GM18870 (cell line): ENCODE results near the gene SBF2.
"Not testable (repeated sequence)": the region's sequence is repeated elsewhere in the genome, so short reads cannot be mapped to it uniquely, and the experiment has no call there.

ENCODE experiments used
- ATAC-seq: cut with Tn5 transposase; IDR thresholded peaks from one replicate; pipeline ENCODE4 v1.9.1; 2021; ENCODE audit warnings: moderate library complexity; ENCODE audit not compliant: unreplicated experiment

The SBF2 gene

DNA sequence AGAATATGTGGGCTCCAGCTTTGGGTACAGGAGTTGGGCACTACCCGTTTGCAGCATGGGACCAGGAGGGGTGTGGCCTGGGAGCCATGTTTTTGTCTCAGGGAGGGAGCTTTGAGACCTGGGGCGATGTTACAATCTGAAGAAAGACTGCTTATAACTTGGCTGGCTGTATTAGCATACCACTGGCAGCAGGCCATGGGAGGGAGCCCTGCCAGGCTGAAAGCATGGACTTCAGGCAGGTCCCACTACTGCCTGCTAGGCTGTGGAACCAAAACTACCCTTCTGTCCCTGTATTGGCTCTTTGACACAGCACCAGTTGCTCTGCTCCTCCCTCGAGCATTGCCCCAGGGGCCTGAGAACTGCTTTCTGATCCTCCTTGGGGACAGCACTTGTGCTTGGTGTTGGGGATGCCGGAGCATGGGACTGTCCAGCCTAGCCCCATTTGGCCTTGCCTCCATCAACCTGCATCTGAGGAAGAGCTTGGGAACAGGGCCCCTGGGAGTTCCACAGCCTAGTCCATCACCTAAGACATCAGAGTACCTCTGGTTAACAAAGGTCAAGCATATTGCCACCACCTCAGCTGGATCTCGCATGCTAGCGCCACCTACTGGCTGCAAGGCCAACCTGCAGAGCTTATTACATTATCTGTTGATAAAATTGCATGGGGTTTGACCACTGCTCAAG, 217.4 kb downstream of the SBF2 start:
- ATAC-seq: no peak

DNA sequence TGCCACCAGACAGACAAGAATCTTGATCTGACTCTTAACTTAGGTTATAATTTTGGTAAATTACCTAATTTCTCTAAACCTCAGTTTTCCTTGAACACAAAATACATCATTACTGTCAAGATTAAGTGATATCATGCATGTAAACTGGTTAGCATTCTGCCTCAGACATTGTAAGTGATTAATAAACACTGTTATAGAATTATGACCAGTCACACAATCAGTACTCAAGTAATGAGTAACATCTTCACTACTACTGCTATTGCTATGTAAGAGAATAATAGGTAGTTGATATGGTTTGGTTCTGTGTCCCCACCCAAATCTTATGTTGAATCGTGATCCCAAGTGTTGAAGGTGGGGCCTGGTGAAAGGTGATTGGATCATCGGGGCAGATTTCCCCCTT, 218.9 kb downstream of the SBF2 start:
- no peak for ATAC-seq

- ATAC-seq: no peak
Observed at GRCh38 chr11:10072841-10073240, 221.2 kb downstream of the SBF2 start.

GRCh38 chr11:10072142-10072541, 221.9 kb downstream of the SBF2 start:
- ATAC-seq: no peak

DNA sequence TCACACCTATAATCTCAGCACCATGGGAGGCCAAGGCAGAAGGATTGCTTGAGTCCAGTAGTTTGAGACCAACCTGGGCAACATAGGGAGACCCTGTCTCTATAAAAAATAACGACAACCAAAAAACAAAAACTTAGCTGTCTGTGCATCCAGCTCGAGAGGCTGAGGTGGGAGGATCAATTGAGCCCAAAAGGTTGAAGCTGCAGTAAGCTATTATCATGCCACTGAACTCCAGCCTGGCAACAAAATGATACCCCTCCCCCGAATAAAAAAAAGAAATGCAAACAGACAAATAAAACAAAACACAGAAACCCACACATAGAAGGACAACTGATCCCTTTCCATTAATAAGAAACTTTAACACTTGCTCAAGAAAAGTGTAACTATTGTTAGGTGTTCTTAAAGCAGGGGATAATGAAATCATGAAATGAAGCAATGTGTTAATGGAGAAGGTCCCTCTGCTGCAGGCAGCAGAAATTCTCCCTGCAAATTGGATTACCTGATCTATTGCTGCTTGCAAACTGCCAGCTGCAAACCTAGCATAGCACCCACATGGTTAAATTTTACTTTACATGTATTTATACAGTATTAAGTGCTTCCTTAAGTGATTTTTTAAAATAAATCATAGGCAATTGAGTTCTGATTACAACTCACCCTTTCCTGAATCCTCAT, 226.3 kb downstream of the SBF2 start:
- ATAC-seq: no peak

DNA sequence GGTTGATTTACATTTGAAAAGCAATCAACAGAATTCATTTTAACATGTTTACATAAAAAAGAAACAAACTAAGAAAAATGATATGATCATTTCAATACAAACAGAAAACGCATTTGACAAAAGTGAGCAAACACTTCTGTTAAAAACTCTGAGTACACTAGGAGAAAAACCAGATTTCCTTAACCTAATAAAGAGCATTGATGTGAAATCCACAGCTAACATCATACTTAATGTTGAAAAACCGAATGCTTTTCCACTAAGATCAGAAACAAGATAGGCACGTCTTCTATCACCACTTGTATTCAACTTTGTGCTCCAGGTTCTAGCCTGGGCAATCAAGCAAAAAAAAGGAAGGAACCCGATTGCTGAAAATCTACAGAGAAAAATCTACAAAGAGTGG, 227.6 kb downstream of the SBF2 start:
- ATAC-seq: no peak

- ATAC-seq: no peak
Observed at GRCh38 chr11:10064828-10065227, 229.2 kb downstream of the SBF2 start.

DNA sequence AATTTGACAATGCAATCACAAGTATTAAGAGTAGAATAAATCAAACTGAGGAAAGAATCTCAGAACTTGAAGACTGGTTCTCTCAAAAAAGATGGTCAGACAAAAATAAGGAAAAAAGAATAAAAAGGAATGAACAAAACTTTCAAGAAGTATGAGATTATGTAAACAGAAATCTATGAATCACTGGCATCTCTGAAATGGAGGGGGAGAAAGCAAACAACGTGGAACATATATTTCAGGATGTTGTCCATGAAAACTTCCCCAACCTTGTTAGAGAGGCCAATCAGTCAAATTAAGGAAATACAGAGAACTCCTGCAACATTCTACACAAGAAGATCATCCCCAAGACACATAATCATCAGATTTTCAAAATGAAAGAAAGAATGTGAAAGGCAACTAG, 235.7 kb downstream of the SBF2 start:
- no peak for ATAC-seq

- no peak for ATAC-seq
Observed at GRCh38 chr11:10051868-10052586, 242.0 kb downstream of the SBF2 start.

DNA sequence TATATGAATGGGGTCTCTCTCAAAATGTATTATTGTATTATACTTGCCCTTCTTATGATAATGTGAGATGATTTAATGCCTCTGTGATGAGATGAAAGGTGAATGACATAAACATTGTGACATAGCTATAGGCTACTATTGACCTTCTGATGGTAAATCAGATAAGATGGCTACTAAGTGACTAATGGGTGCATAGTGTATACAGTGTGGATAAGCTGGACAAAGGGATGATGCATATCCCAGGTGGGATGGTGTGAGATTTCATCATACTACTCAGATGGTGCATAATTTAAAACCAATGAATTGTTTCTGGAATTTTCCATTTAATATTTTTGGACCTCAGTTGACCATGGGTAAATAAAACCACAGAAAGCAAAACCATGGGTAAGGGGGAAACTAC, 243.5 kb downstream of the SBF2 start:
- ATAC-seq: no peak

DNA sequence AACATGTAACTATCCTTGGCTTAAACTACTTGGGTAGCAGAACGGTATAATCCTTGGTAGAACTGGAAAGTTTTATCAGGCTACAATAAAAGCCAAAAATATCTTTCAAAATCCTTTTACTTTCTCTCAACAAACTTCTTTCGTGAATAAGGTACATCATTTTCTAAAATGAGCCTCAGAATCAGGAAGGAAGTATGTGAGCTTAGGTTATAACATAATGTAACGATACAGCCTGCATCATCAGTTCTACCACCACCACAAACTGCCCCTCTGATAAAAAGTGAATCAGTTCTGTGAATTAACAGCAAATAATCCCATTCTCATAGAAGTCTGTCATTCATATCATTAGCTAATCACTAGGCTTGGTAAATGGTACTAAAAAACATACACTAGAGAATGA, 244.3 kb downstream of the SBF2 start:
- no peak for ATAC-seq

DNA sequence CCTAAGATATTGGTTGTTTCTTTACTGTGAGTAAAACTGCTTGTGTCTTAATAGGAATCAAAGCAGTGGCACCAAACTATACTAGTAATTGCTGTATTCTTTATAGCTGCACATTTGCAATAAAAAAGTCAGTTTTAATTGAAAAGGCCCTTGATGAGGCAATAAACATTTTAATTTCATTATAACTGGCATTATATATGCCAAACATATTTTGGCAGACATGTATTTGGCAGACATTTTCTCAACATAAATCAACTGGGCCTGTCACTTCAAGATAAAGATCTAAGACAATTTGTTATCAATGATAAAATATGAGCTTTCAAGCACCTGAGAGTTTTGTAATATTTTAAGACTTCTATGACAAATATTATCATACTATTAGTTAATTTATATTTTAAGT, 245.7 kb downstream of the SBF2 start:
- ATAC-seq: no peak

DNA sequence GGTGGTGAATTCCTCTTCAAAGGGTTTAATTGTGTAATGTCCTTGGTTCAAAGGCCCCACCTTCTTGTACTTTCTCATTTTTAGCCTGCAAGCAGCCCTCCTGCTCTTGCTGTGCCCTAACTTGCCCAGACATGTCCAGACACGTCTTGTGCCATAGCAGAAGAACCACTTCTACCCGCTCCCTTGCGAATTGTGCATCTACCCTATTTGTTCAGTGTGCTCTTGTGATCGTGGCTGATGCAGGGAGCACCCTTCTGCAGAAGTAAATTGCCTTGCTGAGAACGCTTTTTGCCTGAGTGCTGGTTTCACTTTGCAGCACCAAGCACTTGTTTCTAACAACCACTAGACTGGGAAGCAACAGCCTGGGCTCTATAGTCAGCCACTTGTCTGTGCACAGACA, 249.4 kb downstream of the SBF2 start:
- no peak for ATAC-seq

- no peak for ATAC-seq
Observed at GRCh38 chr11:10042699-10043098, 251.3 kb downstream of the SBF2 start.

DNA sequence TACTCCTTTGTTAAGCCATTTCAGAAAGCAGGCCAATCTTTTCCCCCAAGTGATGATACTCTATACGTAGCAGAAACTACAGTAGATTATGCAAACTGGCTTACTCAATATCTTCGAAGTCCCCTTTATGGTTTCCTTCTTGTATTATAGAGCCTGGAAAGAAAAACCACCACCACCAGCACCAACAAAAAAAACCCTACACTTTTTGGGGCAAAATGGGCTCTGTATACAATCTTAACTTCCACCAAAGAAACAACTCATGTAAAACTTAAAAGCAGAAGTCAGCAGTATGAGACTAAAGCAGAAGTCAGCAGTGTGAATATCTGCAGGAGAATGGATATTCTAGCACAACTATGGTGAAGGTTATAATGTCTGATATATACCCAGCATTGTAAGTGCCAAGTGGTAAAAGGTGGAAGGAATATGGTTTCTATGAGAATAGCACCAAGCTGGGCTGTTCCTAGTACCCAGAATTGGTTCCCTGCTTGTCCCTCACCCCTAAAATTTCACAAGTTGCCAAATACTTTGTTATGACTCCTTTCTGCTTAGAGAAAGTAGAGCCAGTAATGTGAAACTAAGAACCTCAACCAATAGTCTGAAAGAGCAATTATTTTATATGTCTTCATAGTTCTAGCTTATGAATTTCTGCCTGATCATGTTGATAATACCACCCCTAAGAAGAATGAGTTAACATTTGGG, 252.1 kb downstream of the SBF2 start:
- no peak for ATAC-seq

GRCh38 chr11:10041332-10041731, 252.7 kb downstream of the SBF2 start:
- no peak for ATAC-seq

DNA sequence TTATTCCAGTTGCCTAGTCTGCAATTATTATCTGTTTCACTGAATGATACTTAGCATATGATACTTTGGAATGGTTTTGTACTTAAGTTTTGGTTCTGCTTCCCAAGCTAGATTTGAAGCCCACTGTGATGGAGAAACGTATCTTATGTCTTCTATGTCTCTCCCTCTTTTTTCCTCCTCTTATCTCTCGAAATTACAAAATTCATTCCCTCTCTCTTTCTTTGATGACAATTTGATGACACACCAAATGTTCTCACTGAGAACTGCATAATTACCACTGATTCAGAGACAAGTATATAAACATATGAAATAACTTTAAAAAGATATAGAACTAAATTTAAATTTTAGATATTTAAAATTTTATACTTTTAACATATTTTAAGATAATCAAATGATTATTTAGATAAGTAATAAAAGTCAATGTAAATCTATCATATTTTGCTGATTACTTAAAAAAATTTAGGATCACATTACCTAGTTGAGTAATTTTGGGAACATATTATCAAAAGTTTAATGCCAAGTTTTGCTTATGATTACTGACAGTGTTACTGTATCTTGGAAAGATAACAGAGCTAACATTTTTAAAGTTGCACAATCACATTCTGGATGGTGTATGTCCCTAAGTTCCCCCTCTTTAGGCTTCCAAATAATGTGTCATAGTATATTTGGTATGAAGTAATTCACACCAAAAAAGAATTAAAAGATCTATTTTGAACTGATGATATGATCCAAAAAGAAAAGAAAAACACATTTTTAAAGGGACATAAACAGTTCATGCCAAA, 255.3 kb downstream of the SBF2 start:
- no peak for ATAC-seq

- ATAC-seq: not testable (repeated sequence)
Observed at GRCh38 chr11:10035932-10036331, 258.1 kb downstream of the SBF2 start.

DNA sequence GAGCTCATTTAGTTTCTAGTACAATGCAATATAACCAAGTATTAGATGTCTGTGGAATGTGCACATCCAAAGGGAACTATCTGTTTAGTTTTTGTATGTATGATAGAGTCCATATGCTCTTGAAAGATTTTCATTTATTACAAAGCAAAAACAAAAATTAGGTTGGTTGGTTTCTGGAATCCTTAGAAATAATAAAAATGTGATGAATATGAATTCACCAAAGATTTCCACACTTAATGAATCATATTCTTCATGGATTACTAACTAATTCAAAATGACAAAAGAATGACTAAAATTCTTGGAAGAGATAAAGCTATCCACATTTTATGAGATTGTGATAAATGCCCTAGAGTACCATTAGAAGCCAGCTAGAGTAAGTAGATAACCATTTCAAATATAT, 261.1 kb downstream of the SBF2 start:
- ATAC-seq: no peak

DNA sequence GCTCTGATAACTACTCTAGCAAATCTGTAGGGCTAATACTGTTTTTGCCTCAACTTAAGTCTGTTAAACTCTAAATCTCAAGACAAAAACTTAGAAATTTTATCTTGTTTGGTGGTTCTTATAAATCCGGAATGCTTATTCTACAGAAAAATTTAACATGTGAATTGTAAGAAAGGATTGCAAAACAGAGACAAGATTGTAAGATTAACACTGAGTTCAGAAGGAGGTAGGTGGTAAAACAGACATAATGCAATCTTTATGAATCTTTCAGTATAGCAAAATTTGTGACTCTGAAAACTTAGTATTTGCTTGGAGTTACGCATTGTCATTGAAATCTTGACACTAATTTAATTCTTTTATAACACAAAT, 263.9 kb downstream of the SBF2 start:
- ATAC-seq: no peak
